HG03045 (cell line): ENCODE data around the gene GADD45GIP1.
A peak's percentile ranks its signal among the peaks of the same experiment; 100 is the strongest.
"Not testable (repeated sequence)": the region's sequence is repeated elsewhere in the genome, so short reads cannot be mapped to it uniquely, and the experiment has no call there.

Experiments
- ATAC-seq: cut with Tn5 transposase; IDR thresholded peaks from one replicate; pipeline ENCODE4 v1.9.1; 2021; ENCODE audit warnings: mild to moderate bottlenecking, moderate library complexity; ENCODE audit not compliant: unreplicated experiment

Gene GADD45GIP1

GRCh38 chr19:12965017-12965811, 8.2 kb upstream of the GADD45GIP1 start:
- ATAC-seq = no peak

GRCh38 chr19:12959481-12959880, 2.5 kb upstream of the GADD45GIP1 start:
- no peak for ATAC-seq

- ATAC-seq = not testable (repeated sequence)
Measured at GRCh38 chr19:12957389-12957952, 448 bp upstream of the GADD45GIP1 start.

GRCh38 chr19:12955996-12956395, 1.0 kb downstream of the GADD45GIP1 start:
- no peak for ATAC-seq

DNA sequence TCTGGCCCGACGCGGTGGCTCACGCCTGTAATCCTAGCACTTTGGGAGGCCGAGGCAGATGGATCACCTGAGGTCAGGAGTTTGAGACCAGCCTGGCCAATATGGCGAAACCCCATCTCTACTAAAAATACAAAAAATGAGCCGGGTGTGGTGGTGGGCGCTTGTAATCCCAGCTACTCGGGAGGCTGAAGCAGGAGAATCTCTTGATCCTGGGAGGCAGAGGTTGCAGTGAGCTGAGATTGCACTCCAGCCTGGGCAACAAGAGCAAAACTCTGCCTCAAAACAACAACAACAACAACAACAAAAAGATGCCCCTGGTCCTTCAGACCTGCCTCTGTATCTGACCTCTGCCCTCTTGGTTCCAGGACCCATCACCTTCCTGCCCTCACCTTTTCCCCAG, 1.4 kb downstream of the GADD45GIP1 start:
- not testable (repeated sequence) for ATAC-seq

- ATAC-seq = no peak
Measured at GRCh38 chr19:12954612-12954962, 2.4 kb downstream of the GADD45GIP1 start.

DNA sequence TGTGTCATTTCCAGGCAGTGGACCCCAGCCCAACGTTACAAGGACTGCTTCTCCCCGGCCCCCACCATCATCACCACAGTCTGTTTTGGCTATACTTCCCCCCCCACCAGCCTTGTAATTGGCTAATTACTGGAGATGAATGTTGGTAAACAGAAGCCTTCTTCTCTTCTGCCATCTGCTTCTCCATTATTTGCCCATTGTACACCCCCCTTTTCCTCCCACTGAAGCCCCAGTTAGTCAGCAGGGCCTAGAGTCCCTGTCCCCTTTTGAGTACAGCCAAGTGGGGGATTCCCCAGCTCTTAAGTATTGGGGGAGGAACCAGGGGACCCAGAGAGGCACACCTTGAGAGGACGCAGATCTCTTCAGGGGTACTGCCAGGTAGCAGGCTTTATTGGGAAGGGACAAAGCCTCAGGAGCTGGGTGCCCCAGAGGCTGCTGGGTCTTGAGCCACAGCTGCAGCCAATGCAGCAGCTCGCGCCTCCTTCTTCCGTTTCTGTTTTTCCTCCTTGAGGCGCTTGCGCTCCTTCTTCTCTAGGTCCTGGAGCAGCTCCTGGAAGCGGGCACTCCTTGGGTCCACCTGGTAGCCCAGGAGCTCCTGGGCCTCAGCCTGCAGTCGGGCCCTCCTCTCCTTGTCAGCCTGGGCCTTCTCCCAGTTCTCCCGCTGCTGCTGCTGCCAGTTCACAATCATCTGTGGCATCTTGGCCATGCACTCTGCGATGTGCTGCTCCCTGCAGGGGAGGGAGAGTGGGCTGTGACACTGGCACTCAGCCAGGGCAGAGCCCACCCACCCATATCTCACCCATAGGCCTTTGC, 3.0 kb downstream of the GADD45GIP1 start:
- ATAC-seq = no peak

GRCh38 chr19:12953138-12953798, 3.8 kb downstream of the GADD45GIP1 start:
- ATAC-seq = no peak

- ATAC-seq = no peak
Measured at GRCh38 chr19:12952488-12953137, 4.4 kb downstream of the GADD45GIP1 start.

DNA sequence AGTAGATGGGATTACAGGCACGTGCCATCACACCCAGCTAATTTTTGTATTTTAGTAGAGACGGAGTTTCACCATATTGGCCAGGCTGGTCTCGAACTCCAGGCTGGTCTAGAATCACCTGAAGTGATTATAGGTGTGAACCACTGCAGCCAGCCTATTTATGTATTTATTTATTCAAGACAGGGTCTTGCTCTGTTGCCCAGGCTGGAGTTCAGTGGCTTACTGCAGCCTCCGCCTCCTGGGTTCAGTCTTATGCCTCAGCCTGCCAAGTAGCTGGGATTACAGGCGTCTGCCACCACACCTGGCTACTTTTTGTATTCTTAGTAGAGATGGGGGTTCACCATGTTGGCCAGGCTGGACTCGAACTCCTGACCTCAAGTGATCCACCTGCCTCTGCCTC, 5.0 kb downstream of the GADD45GIP1 start:
- not testable (repeated sequence) for ATAC-seq

GRCh38 chr19:12949363-12950283, 7.4 kb downstream of the GADD45GIP1 start:
- ATAC-seq = no peak

- no peak for ATAC-seq
Measured at GRCh38 chr19:12948612-12949362, 8.2 kb downstream of the GADD45GIP1 start.

GRCh38 chr19:12947702-12948611, 9.1 kb downstream of the GADD45GIP1 start:
- ATAC-seq = no peak

- ATAC-seq = no peak
Measured at GRCh38 chr19:12946731-12947496, 10.1 kb downstream of the GADD45GIP1 start.

- ATAC-seq = peak; percentile 38
Measured at GRCh38 chr19:12946092-12946721, 10.8 kb downstream of the GADD45GIP1 start.

- ATAC-seq = peak; percentile 71
Measured at GRCh38 chr19:12945479-12946091, 11.4 kb downstream of the GADD45GIP1 start, which contains the start of gene RAD23A. Gene RAD23A (plus strand): TSS chr19:12945862. CDS start chr19:12945949, 87 bp downstream.
